Putamen (tissue), 1 donor: ENCODE data around the gene GABRG3.
A peak's percentile ranks its signal among the peaks of the same experiment; 100 is the strongest.

ENCODE experiments used
- DNase-seq: peaks from one replicate; pipeline ENCODE4 v3.0.0-alpha.2; 2016; ENCODE audit warnings: low spot score

Gene GABRG3

DNA sequence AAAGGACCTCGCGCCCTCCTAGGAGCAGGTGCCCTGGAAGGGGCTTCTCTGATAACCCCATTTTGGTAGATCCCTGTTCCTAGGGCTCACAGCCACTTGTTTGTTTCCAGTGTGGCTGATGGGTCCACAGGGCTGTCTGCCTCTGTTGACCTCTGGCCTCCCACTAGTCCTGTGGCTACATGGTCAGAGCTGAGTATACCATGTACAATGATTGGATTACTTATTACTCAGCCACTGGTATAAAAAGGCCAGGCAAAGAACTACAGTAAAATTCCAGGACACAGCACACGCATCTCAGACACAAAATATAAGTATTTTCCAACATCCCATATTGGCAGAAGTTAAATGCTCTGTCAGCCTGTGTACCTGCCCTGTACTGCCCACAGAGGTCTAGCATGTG, 277.3 kb downstream of the GABRG3 start:
- DNase-seq = no peak

DNA sequence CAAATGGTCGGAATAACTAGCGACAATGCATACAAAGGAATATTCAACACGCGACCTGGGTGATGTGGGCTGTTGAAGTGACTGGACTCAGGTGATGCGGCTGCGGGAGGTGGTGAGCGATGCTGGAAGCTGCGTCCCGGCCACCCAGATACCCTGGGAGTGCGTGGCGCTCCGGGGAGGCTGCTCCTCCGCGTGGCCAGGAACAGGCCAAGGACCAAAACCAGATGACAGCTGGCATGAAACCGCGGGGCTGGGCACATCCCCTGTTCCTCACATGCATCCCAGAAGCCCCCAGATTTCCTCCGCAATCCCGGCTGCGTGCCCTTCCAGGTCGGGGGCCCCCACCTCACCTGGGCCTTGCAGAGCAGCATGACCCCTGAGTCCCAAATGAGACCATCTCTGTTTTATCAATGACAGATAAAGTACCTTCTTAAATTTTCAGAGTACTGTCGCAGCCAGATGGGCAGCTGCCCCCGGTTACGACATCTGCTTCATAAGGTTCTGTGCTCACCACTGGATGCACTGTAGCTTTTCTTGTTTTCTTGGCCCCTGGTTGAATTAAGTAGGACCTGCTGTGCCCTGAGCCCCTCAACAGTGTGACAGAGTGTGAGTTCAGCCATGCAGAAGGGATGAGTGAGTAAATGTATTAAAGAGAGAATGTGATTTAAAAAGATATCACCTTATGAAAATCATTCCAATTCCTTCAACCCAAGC, 278.2 kb downstream of the GABRG3 start:
- no peak for DNase-seq

DNA sequence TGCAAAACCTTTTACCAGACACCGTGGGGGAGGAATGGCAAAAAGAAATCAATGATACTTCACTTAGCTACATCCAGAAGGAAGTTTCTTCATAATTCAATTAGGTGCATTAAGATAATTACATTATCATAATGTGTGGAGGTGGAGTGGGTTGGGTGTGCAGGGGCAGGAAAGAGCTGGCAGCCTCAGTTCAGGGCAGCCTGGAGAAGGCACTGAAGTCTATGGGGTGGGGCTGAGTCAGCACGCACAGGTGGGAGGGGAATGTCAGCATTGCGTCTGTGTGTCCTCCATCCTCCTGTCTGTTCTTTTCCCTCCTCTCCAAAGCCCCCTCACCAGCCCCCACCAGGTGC, 278.8 kb downstream of the GABRG3 start:
- peak; percentile 20 for DNase-seq

DNA sequence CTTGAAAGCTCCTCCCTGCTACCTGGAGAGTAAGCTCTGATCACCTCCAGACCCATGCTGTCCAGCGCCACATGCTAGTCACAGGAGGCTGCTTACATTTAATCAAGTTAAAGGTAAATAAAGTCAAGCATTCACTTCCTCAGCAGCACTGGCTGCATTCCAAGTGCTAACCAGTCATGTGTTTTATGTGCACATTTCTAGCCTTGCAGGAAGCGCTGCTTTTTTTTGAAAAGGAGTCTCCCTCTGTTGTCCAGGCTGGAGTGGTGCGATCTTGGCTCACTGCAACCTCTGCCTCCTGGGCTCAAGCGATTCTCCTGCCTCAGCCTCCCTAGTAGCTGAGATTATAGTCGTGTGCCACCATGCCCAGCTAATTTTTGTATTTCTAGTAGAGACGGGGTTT, 279.2 kb downstream of the GABRG3 start:
- no peak for DNase-seq

DNA sequence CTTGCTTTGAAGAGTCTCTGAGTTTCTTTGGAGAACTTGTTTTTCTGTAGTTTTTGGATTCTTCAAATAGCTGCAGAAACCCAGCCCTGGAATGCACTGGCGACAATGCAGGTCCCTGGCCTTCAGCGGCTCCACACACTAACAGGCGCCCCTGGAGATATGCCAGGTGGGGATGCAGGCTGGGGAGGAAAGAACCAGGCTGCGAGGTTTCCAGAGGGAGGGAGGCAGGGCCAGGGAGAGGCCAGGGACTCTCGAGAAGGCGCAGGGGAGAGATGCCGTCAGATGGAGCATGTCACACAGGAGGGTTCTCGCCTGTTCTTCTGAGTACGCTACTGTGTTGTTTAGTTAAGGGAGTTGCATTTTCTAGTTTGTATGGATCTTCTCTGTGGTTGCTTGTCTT, 283.1 kb downstream of the GABRG3 start:
- no peak for DNase-seq

DNA sequence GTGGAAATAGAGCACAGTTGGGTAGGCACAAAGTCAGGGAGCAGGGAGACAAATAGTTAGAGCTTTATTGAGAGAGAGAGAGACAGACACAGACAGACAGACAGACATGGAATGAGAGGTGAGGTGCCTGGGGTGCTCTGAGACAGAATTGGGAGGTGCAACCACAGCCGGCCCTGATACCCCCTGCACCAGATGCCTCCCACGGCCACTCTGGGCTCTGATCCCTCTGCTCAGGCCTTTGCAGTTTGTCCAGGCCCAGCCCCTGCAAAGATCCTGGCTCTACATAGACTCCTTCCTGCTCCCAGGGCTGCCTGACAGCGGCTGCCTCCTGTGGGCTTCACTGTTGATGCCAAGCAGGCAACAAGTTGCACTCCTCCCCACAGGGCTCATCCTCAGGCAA, 283.8 kb downstream of the GABRG3 start:
- DNase-seq = no peak

DNA sequence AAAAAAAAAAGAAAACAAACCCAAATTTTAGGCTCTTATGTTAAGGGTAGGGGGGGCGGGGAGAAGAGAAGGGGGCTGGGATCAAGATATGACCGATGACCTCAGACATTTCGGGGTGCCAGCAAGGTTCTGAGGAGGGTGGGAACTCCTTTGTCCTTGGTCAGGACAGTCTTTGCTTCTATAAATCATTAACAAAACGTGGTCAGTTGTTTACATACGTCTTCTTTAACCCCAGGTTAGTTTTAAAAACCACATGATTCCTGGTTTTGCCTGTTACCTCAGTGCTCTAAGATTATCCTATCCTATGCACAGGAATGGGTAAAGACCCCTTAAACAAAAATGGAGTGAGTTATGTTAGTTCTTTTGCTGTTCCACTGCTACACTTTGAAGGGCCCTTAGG, 285.5 kb downstream of the GABRG3 start:
- no peak for DNase-seq

DNA sequence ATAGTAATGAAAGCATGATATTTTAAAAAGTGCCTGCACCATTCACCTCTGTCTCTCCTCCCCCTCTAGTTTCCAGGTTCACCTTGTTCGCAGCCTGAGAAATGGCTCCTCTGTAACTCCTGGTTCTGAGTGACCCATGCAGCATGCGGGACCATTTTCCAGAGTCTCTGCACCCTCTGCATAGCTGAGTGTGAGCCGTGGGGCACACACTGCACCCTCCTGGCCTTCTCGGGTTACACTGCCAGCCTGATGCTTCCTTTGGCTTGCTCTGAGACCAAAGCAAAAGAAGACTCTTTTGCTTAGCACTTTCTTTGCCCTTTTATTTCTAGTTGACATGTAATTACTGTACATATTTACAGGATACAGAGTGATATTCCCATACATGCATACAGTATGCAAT, 287.3 kb downstream of the GABRG3 start:
- no peak for DNase-seq

DNA sequence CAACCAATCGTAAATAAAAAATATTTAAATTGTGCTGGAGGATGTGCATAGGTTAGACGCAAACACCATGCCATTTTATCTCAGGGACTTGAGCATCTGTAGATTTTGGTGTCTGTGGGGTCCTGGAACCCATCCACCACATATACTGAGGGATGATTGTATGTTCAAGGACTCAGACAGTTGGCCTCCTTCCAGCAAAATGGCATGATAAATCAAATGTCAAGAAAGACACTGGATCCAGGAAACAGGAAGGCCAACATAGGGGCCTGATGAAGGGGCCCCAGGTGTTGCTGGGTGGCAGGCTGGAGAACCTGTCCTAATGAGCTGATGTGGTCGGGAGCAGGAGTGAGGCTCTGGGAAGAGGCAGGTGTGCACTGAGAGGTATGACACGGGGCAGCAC, 289.5 kb downstream of the GABRG3 start:
- no peak for DNase-seq

DNA sequence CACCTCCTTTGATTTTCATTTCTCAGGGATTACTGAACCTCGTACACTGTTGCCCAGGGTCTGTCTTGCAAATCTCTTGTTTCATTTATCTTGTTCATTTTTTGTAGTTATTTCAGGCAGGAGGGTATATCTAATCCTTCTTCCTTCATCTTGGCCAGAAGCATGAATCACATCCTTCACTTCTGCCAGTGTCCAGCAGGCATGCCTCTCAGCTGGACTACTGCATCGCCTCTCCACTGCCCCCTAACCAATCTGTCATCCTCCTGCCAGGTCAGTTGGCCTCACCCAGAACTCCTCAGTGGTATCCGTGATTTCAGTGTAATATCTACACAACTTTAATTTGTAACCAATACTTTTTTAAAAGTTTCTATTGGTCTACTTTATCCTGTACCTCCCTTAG, 297.9 kb downstream of the GABRG3 start:
- DNase-seq = no peak

DNA sequence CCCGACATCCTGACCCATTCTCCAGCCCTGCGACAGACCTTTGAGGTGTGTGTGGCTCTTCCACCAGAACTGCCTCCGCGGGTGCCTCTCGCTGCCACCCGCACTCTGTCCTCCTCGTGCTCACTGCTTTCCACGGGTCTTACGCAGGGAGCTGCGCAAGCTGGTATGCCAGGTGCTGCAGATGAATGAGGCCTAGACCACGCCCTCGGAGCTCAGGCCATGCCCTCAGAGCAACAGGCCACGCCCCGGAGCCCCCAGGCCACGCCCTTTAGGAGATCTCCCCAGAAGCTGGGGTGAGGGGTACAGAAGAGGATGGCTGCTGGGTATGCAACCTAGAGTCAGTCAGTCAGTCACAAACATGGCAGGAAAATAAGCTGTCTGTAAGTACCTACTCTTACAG, 300.3 kb downstream of the GABRG3 start:
- no peak for DNase-seq

DNA sequence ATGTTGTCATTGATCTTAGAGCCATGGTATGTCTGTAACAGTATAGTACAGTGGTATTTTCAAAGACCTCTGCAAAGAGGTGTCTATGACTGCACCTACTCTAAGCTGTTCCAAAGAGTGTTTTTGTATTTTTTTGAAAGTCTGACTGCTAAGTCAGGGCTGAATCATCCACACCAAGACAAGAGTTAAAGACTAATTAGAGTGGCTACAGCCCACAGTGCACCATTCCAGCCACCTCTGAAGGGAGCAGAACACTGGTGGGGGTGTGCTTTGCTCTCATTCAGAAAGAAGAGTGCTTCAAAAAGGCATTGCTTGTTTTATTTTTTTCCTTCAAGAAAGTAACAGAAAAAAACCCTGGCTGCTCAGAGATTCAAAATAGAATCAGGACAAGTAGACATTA, 301.4 kb downstream of the GABRG3 start:
- no peak for DNase-seq

DNA sequence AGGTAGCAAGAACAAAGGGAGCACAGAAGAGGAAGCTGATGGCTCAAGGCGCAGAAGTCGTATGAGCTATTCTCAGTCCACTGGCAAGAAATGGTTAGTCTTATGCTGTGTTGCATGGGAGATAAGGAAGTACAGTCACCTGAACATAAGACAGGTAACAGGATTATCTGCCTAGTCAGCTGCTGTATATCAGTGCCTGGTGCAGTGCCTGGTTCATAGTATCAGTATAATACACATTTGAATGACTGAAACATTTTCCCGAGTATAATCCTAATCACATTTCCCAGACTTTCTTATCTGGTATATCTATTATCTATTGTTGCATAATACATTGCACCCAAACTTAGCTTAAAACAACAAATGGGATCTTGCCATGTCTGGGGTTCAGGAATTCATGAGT, 302.5 kb downstream of the GABRG3 start:
- DNase-seq = no peak

DNA sequence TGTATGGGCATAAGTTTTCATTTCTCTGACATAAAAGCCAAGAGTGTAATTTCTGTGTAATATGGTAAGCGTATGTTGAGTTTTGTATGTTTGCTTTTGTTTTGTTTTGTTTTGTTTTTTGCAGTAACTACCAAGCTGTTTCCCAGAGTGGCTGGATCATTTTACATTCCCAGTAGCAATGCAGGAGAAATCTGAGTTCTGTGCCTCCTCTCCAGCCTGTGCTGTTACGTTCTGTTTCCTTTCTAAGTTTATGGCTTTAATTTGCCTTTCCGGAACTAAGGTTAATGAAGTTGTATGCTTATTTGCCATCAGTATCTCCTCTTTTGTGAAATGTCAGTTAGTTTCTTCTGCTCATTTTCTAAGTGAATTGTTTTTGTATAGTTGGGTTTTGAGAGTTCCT, 307.8 kb downstream of the GABRG3 start:
- DNase-seq = no peak

DNA sequence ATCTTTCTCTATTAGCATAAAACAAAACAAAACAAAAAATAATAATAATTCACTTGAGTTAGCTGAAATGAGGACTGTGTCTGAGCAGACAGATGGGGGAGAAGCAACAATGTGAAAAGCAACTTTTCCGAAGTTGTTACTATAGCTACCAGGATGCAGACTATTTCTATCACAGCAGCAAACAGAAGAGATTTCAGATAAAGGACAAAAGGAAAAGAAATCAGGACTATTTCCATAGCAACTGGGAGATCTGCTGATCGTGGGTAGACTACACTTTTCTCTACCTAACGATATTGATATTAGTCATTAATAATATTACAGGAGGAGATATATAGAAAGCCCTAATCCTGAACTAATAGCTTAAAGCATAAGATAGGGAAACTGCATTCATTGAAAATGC, 321.7 kb downstream of the GABRG3 start:
- no peak for DNase-seq

DNA sequence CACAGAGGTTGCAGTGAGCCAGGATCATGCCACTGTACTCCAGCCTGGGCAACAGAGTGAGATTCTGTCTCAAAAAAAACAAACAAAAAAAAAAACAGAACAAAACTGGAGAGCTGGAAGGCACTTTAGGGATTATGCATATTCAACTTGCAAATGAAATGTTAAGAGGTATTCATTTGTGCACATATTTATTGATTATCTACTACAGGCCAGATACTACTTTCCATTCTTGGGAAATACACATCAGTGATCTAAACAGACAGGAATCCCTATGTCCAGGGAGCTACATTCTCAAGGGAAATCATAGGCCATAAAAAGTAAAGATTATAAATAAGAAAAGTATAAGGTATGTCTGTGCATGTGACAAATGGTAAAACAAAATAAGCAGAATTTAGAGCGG, 322.6 kb downstream of the GABRG3 start:
- no peak for DNase-seq

DNA sequence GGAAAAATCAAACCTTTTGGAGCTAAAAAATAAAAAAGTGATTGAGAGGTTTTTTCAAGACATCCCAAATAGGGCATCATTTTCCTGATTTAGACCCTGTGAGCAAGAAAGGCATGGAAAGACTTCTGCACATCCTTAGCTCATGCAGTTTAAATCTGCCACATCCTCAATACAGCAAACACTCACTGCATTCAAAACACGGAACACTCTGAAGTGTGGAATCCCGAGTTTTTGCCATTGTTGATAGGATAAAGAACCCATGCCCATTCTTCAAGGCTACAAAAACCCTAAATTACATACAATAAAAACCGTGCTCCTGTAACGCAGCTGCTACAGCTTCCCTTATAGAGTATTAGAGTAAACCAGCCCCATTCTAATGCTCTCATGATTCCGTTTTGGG, 346.8 kb downstream of the GABRG3 start:
- DNase-seq = no peak

DNA sequence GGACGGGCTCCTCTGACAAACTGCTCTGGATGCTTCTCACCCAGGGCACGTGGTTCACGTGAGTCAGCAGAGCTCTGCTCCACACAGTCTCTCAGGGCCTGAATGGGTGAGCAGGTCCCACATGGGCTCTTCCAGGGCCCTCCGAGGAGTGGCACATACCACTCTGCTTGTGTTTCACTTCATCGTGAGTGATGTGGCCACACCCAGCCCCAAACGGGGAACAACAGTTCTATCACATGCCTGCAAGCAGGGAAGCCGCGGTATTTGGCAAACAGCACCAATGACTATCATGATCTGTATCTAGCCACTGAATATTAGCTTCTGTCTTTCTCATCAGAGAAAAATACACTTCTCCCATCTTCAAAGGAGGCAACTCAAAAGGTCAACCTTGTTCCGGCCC, 352.8 kb downstream of the GABRG3 start:
- DNase-seq = no peak

DNA sequence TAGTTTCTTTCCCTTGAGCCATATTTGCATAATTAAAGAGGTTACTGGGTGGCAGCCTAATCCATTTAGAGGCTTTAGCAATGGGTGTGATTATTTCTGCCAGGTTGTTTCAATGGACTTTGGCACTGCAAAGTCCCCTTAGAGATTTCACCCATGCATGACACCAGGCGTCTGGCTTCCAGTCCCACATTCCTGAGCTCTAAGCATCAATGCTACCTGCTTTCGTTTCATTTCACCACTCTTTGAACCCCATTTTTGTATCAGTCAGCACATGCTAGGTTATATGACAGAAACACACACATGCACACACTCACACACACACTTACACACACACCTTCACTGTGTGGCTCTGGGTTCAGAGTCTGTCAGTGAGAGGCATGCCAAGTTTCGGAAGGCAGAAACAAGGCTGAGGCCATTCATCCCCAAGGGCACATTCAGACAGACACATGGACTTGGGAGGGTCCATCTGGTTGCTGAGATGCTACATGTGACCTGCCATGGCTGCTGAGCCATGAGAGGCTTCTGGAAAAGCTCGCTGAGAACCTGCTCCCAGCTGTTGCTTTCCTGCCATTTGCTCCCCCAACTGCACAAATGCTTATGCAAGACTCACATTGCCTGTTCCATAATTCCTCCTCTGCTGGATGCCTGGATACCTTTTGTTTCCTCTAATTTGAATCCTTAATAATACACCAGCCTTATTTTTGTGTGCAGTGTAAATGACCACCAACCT, 354.1 kb downstream of the GABRG3 start:
- DNase-seq = no peak

DNA sequence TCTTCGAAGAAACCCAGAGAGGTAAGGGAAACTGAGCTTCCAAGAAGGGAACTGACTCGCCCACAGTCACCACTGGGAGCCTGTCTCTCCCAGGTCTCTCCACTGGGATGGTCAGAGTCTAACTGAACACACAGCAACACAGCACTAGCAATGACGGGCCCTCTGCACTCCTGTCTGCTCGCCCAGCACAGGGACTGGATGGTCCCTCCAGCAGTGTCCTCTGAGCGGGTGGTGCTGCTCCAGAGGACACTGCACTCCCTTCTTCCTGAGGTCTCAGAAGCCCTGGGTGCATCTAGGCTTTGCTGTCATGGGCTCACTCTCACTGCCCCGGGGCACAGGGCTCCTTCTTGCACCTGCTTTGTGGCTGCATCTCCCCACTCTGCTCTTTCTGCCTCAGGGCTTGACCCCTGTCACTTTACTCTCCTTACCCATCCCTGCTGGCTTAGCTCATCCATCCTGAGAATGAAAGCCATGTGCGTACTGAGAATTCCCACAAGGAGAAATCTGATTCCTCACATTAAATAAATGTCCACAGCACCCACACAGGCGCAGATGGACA, 356.6 kb downstream of the GABRG3 start:
- no peak for DNase-seq

DNA sequence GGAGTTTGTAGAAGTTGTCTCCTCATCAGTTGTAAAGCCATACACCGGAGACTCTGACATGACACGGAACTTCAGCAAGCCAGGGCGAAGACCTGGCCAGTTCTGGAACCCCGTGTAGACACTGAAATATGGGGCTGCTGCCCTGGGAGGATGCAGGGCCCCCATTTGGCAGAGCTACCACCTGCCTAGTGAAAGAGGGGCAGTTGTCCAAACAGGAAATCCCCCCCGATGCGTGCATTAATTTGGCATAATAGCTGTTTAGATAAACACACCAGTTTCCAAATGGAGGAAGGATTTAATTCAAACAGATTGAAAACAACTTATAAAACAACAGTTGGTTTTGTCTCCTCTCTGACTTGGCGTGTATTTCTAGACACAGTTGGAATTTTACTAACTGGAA, 357.2 kb downstream of the GABRG3 start:
- no peak for DNase-seq

DNA sequence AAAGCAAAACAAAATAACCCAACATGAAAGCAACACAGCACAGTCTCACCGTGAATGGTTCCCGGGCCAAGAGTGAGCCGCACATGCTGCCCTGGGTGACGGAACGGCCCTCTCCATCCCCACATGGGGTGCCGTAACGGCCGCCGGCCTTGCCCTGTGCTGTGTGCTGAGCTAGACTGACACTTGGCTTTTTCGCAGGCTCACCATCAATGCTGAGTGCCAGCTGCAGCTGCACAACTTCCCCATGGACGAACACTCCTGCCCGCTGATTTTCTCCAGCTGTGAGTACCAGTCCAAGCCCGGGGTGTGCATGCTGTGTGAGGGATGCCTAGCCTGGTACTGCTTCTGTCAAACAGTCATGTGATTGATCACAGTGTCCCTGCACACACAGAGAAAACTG, 357.6 kb downstream of the GABRG3 start:
- DNase-seq = peak; percentile 33

DNA sequence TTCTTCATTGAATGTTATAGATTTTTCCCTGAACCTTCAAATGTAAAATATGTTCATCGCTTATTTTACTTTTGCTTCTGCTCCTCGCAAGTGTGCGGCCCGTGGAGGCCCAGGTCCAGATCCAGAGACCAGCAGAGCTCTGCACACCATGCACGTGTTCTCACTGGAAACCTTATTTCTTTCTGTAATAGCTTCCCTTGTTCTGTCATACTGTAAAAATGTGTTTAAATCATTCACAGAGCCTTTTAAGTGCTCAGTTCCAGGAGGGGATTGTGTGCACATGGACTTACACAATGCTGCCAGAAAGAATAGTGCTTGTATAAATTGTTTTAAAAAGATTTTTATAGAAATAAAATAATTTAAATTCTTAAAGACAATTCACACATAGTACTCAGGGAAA, 359.3 kb downstream of the GABRG3 start:
- no peak for DNase-seq

DNA sequence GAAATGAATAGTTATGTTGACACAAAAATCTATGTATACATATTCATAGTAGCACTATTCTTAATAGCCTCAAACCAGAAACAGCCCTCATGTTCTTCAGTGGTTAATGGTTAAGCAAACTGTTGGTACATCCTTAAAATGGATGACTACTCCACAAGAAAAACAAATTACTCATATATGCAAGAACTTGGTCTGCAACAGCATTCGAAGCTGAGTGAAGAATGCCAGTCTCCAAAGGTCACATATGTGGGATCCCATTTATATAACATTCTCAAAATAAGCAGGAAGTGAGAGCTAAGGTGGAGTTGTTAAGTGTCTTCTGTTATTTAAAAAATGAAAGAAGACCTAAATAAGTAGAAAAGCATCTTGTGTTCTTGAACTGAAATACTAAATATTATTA, 365.7 kb downstream of the GABRG3 start:
- no peak for DNase-seq
